Loucy (cell line): ENCODE results near the gene HSD17B12.
"Not testable (repeated sequence)": the region's sequence is repeated elsewhere in the genome, so short reads cannot be mapped to it uniquely, and the experiment has no call there.

ENCODE experiments used
- H2AFZ ChIP-seq: fragments of 200-600 bp; sonication (generic); 2 replicates; pipeline ENCODE4 v1.6.0; 2016; ENCODE audit warnings: antibody characterized with exemption, mild to moderate bottlenecking, low read length, moderate library complexity
- H3F3A ChIP-seq: fragments of 200-600 bp; 2 replicates; pipeline ENCODE4 v1.6.0; 2016; ENCODE audit warnings: antibody characterized with exemption, low read depth, mild to moderate bottlenecking
- H3K27me3 ChIP-seq: fragments of 200-600 bp; sonication (generic); 2 replicates; pipeline ENCODE4 v1.6.1; 2014; ENCODE audit warnings: low read length, mild to moderate bottlenecking; ENCODE audit not compliant: insufficient read depth, poor library complexity, severe bottlenecking
- H3K36me3 ChIP-seq: fragments of 200-600 bp; sonication (generic); 2 replicates; pipeline ENCODE4 v1.6.1; 2016; ENCODE audit warnings: low read length; ENCODE audit not compliant: insufficient read depth
- H3K4me1 ChIP-seq: fragments of 200-600 bp; sonication (generic); 2 replicates; pipeline ENCODE4 v1.5.1; 2014; ENCODE audit warnings: low read length, mild to moderate bottlenecking; ENCODE audit not compliant: insufficient read depth, poor library complexity, severe bottlenecking
- H3K4me2 ChIP-seq: fragments of 200-600 bp; sonication (generic); 2 replicates; pipeline ENCODE4 v1.6.0; 2014; ENCODE audit warnings: antibody characterized with exemption, low read length, low read depth, mild to moderate bottlenecking; ENCODE audit not compliant: poor library complexity, severe bottlenecking
- H3K4me3 ChIP-seq: fragments of 200-600 bp; sonication (generic); 2 replicates; pipeline ENCODE4 v1.5.1; 2014; ENCODE audit warnings: low read length, mild to moderate bottlenecking, mixed read lengths; ENCODE audit not compliant: poor library complexity, severe bottlenecking
- H3K79me2 ChIP-seq: fragments of 200-600 bp; sonication (generic); 2 replicates; pipeline ENCODE4 v1.6.1; 2014; ENCODE audit warnings: low read length; ENCODE audit not compliant: insufficient read depth
- H3K9ac ChIP-seq: fragments of 200-600 bp; sonication (generic); 2 replicates; pipeline ENCODE4 v1.6.0; 2014; ENCODE audit warnings: mild to moderate bottlenecking, low read depth, low read length, moderate library complexity; ENCODE audit not compliant: poor library complexity, severe bottlenecking
- H3K9me2 ChIP-seq: fragments of 200-600 bp; sonication (generic); replicated peaks from 2 replicates; pipeline ENCODE4 v1.6.1; 2016; ENCODE audit warnings: low read depth, low read length, mixed read lengths
- H3K9me3 ChIP-seq: fragments of 200-600 bp; sonication (generic); 2 replicates; pipeline ENCODE4 v1.6.1; 2014; ENCODE audit warnings: mild to moderate bottlenecking, antibody characterized with exemption, low read length, low read depth; ENCODE audit not compliant: insufficient read depth
- H4K20me1 ChIP-seq: fragments of 200-600 bp; sonication (generic); 2 replicates; pipeline ENCODE4 v1.6.0; 2014; ENCODE audit warnings: antibody characterized with exemption, low read length, mild to moderate bottlenecking; ENCODE audit not compliant: insufficient read depth, poor library complexity, severe bottlenecking
- EZH2phosphoT487 ChIP-seq: fragments of 200-600 bp; IDR thresholded peaks from 2 replicates; pipeline ENCODE4 v1.6.1; 2018; ENCODE audit warnings: antibody characterized with exemption, mild to moderate bottlenecking, moderate library complexity, borderline replicate concordance
- TF ChIP-seq, protein P1 (sequence below): fragments of 200-600 bp; sonication (generic); conservative IDR thresholded peaks from 2 replicates; pipeline ENCODE4 v1.5.1; 2014; ENCODE audit warnings: mild to moderate bottlenecking, antibody characterized with exemption, low read length

HSD17B12 gene

DNA sequence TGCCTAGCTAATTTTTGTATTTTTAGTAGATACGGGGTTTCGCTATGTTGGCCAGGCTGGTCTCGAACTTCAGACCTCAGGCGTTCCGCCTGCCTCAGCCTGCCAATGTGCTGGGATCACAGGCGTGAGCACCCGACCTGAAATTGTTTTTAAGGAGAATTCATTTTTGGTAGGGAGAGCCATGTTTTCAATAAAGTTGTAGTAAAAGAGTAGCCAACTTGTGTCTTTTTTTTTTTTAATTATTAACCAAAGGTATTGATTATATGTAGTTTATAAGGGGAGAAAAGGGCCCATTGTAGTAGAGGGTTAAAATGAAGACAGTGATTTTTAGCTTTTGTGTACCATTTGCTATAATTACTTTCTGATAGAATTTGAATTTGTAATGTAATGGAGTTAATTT is 31.6 kb upstream of the HSD17B12 start:
- no peaks in the 10 kb centered on the region for H3K9me3 ChIP-seq
- no peaks in the 10 kb centered on the region for H3K9me2 ChIP-seq
- no peak overlapping the region for H3K4me3 ChIP-seq
- H3K9ac ChIP-seq = no peak overlapping the region
- H3K79me2 ChIP-seq = peaks cover 14% of the 10 kb centered on the region
- H4K20me1 ChIP-seq = no peaks in the 10 kb centered on the region
- H3K27me3 ChIP-seq = no peaks in the 10 kb centered on the region
- no peaks in the 10 kb centered on the region for H3F3A ChIP-seq
- H3K4me1 ChIP-seq = peaks cover 9% of the 10 kb centered on the region
- no peak overlapping the region for H2AFZ ChIP-seq
- H3K36me3 ChIP-seq = no peaks in the 10 kb centered on the region
- no peak overlapping the region for H3K4me2 ChIP-seq
- TF ChIP-seq, protein P1, sequence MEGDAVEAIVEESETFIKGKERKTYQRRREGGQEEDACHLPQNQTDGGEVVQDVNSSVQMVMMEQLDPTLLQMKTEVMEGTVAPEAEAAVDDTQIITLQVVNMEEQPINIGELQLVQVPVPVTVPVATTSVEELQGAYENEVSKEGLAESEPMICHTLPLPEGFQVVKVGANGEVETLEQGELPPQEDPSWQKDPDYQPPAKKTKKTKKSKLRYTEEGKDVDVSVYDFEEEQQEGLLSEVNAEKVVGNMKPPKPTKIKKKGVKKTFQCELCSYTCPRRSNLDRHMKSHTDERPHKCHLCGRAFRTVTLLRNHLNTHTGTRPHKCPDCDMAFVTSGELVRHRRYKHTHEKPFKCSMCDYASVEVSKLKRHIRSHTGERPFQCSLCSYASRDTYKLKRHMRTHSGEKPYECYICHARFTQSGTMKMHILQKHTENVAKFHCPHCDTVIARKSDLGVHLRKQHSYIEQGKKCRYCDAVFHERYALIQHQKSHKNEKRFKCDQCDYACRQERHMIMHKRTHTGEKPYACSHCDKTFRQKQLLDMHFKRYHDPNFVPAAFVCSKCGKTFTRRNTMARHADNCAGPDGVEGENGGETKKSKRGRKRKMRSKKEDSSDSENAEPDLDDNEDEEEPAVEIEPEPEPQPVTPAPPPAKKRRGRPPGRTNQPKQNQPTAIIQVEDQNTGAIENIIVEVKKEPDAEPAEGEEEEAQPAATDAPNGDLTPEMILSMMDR = no peak
- no peak for TF ChIP-seq EZH2phosphoT487

DNA sequence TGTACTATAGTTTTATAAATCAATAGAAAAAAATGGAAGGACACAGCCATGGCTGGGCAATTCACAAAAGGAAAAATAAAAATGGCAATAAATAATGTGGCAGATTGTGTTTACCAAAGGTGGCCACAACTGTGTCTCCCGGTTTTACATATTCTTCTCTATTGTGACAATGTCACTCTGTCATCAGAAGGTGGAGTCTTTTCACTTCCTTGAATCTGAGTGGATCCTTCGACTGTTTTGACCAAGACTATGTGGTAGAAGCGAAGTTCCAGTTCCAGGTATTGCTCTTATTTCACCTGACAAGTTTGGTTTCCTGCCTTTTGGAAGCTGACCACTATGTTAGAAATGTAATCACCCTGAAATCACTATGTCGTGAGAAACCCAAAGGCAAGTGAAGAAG is 31.0 kb upstream of the HSD17B12 start:
- H2AFZ ChIP-seq = no peak overlapping the region
- H3K27me3 ChIP-seq = no peaks in the 10 kb centered on the region
- H3K9me2 ChIP-seq = no peaks in the 10 kb centered on the region
- no peaks in the 10 kb centered on the region for H3F3A ChIP-seq
- no peak overlapping the region for H3K9ac ChIP-seq
- H3K4me1 ChIP-seq = peaks cover 9% of the 10 kb centered on the region
- H3K4me3 ChIP-seq = no peak overlapping the region
- no peak overlapping the region for H3K4me2 ChIP-seq
- no peaks in the 10 kb centered on the region for H3K9me3 ChIP-seq
- no peak for TF ChIP-seq EZH2phosphoT487
- TF ChIP-seq, protein P1 = peak; percentile 40
- H3K36me3 ChIP-seq = no peaks in the 10 kb centered on the region
- no peaks in the 10 kb centered on the region for H4K20me1 ChIP-seq
- H3K79me2 ChIP-seq = peaks cover 10% of the 10 kb centered on the region

DNA sequence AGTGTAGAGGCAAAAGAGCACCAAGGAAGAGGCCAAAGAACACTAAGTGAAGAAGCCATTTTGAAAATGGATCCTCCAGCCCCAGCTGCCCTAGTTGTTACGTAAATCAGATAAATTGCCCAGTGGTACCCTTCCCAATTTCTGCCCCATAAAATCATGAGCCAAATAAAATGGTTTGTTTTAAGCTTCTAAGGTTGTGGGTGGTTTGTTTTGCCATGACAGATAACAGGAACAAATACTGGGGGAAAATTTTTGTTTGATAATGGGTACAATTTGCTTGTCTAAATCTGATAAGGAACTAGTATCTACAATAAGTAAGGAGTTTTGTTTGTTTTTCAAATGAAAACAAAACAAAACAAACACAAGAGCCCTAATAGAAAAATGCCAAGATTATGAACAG is 30.6 kb upstream of the HSD17B12 start:
- TF ChIP-seq, protein P1 = no peak
- TF ChIP-seq EZH2phosphoT487 = no peak
- H3F3A ChIP-seq = no peaks in the 10 kb centered on the region
- no peaks in the 10 kb centered on the region for H3K27me3 ChIP-seq
- peaks cover 6% of the 10 kb centered on the region for H3K79me2 ChIP-seq
- no peaks in the 10 kb centered on the region for H3K9me2 ChIP-seq
- no peak overlapping the region for H3K9ac ChIP-seq
- H4K20me1 ChIP-seq = no peaks in the 10 kb centered on the region
- no peaks in the 10 kb centered on the region for H3K36me3 ChIP-seq
- no peak overlapping the region for H3K4me2 ChIP-seq
- H3K4me3 ChIP-seq = no peak overlapping the region
- peaks cover 5% of the 10 kb centered on the region for H3K4me1 ChIP-seq
- H2AFZ ChIP-seq = no peak overlapping the region
- H3K9me3 ChIP-seq = no peaks in the 10 kb centered on the region

DNA sequence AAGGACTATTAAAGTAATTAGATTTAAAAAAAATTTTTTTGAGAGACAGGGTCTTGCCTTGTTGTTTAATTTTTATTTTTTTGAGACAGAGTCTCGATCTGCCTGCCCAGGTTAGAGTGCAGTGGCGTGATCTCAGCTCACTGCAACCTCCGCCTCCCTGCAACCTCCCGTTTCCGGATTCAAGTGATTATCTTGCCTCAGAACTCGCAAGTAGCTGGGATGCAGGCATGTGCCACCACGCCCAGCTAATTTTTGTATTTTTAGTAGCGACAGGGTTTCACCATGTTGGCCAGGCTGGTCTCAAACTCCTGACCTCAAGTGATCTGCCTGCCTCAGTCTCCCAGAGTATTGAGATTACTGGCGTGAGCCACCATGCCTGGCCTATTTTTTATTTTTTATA is 17.5 kb upstream of the HSD17B12 start:
- H3K4me3 ChIP-seq, H3K9ac ChIP-seq, H3K9me2 ChIP-seq, H3K4me1 ChIP-seq, H4K20me1 ChIP-seq, H3K36me3 ChIP-seq, H3K79me2 ChIP-seq, H3F3A ChIP-seq, H2AFZ ChIP-seq, H3K9me3 ChIP-seq, H3K4me2 ChIP-seq, H3K27me3 ChIP-seq: not testable (repeated sequence)
